Measurements from ENCODE around the gene RPP25L. TPM values are rescaled to one million over a fixed set of nuclear protein-coding genes. Genes with fewer than 3 reads are reported as not detected.
A peak's percentile ranks its signal among the peaks of the same experiment; 100 is the strongest.

The RPP25L gene
- total RNA-seq, 2 donors from 2014 or later, result 8.6 to 16.9 TPM

DNA sequence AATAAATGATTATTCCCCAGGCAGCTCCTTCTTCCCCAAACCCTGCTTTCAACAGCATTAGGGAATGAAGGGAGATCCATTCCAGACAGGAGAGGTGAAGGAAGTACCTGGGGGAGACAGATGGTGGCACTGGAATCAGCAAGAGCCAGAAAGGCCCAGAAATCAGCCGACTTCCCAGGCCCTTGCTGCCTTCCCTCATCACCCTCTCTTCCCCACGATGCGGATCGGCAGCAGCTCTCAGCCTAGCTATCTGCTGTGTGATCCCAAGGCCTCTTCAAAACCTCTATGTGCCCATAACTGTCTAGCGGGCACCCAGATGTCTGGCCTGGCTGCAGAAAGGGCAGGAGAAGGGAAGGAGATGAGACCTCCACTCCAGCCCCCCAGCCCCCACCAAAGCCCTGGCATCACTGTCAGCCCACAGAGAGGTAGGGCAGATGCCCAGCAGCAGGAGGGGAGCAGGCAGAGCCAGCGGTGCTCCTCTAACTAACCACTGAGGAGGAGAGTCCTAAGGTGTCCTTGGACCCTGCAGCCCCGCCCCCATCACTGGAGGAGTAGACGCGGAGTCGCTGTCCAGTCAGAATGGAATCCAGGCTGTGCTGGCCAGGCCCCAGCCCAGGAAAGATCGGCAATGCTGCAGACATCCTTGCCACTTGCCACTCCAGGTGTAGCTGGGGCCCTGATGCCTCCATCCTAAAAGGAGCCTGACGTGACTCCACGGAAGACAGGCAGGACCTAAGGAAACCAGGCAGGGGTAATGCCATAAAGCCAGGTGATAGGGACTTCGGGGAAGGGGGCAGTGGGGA is 35.1 kb downstream of the RPP25L start:
- Histone ChIP-seq H3K27ac (no peak overlapping the region), H3K4me3 (no peak overlapping the region), H3K4me1 (peaks cover 12% of the 10 kb centered on the region), H3K27me3 (peaks cover 0 to 20% of the 10 kb centered on the region in 2 donors), H3K36me3 (replicated peaks in 1 of 2; ENCODE audit: insufficient read depth in 1 of 2, low read depth in 2 of 2) (no peaks in the 10 kb centered on the region), H3K9me3 (no peaks in the 10 kb centered on the region)
- TF ChIP-seq POLR2A (IDR thresholded peaks at IDR 0.05), result no peak
- TF ChIP-seq, protein P1, sequence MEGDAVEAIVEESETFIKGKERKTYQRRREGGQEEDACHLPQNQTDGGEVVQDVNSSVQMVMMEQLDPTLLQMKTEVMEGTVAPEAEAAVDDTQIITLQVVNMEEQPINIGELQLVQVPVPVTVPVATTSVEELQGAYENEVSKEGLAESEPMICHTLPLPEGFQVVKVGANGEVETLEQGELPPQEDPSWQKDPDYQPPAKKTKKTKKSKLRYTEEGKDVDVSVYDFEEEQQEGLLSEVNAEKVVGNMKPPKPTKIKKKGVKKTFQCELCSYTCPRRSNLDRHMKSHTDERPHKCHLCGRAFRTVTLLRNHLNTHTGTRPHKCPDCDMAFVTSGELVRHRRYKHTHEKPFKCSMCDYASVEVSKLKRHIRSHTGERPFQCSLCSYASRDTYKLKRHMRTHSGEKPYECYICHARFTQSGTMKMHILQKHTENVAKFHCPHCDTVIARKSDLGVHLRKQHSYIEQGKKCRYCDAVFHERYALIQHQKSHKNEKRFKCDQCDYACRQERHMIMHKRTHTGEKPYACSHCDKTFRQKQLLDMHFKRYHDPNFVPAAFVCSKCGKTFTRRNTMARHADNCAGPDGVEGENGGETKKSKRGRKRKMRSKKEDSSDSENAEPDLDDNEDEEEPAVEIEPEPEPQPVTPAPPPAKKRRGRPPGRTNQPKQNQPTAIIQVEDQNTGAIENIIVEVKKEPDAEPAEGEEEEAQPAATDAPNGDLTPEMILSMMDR (IDR thresholded peaks at IDR 0.05), result no peak
- WGBS, 2 donors, result 48 to 53% methylated on average over 13 to 14 of the region's 14 CpGs
- DNase-seq, result peak in 2 of 4 donors; percentile 34 to 41
- ATAC-seq, result no peak
- intact Hi-C loops (cut with DNase I), result no loop called here

GRCh38 chr9:34575862-34576596 is 35.9 kb downstream of the RPP25L start:
- Histone ChIP-seq H3K27ac (no peak overlapping the region), H3K4me3 (no peak overlapping the region), H3K36me3 (replicated peaks in 1 of 2; ENCODE audit: insufficient read depth in 1 of 2, low read depth in 2 of 2) (no peaks in the 10 kb centered on the region), H3K27me3 (peaks cover 0 to 20% of the 10 kb centered on the region in 2 donors), H3K4me1 (peaks cover 12% of the 10 kb centered on the region), H3K9me3 (no peaks in the 10 kb centered on the region)
- intact Hi-C loops (cut with DNase I), result no loop called here
- 63 to 80% methylated on average over 17 to 21 of the region's 21 CpGs for WGBS, 2 donors
- ATAC-seq (no peak), DNase-seq (no peak)
- TF ChIP-seq, protein P1 (IDR thresholded peaks at IDR 0.05), result no peak
- no peak for TF ChIP-seq POLR2A (IDR thresholded peaks at IDR 0.05)

DNA sequence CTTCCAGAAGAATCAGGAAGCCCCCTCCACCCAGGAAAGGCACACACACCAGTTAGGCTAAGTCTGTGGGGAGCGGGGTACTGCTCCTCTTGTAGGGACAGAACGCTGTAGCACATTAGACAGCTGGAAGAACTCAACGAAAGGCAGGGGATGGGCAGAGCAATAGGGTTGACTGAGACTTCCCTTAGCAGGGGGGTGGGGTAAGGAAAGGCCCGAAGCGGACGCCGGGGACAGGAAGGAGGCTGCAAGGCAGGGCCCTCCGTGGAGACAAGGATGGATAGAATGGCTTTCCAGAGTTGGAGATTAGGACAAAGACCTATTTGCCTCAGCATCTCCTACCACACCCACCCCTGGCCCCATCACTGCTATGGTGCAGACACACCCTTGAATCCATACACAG is 36.7 kb downstream of the RPP25L start:
- Histone ChIP-seq H3K27ac (no peak overlapping the region), H3K4me1 (peaks cover 12% of the 10 kb centered on the region), H3K36me3 (replicated peaks in 1 of 2; ENCODE audit: insufficient read depth in 1 of 2, low read depth in 2 of 2) (no peaks in the 10 kb centered on the region), H3K9me3 (no peaks in the 10 kb centered on the region), H3K4me3 (no peak overlapping the region), H3K27me3 (peaks cover 0 to 20% of the 10 kb centered on the region in 2 donors)
- ATAC-seq, result no peak
- intact Hi-C loops (cut with DNase I), result no loop called here
- TF ChIP-seq, protein P1 (IDR thresholded peaks at IDR 0.05), result no peak
- TF ChIP-seq POLR2A (IDR thresholded peaks at IDR 0.05), result no peak
- WGBS, 2 donors, result 51 to 53% methylated on average over 8 of the region's 8 CpGs
- DNase-seq, result no peak

DNA sequence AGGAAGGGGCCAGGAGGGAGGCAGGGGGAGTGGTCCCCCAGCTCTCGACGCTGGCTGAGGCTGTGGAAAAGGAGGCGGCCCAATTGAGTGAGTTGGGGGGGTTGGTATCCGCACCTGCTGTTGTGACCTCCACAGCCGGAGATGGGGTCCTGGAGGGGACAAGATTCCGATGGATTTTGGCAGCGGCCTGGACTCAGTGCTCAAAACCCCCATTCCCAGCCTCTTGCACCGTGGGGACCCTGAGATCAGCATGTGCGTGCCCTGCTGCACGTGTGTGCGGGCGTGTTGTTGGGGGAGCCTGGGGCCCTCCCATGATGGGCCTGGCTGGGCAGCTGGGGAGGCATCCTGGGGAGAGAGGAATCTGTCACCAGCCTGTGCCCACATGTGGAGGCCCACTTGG is 37.3 kb downstream of the RPP25L start:
- no peaks in the 10 kb centered on the region for H3K9me3 ChIP-seq
- H3K4me1 ChIP-seq, result peaks cover 12% of the 10 kb centered on the region
- no peak overlapping the region for H3K4me3 ChIP-seq
- no peaks in the 10 kb centered on the region for H3K36me3 ChIP-seq (replicated peaks in 1 of 2; ENCODE audit: insufficient read depth in 1 of 2, low read depth in 2 of 2)
- H3K27me3 ChIP-seq, result peaks cover 0 to 20% of the 10 kb centered on the region in 2 donors
- H3K27ac ChIP-seq, result no peak overlapping the region
- intact Hi-C loops (cut with DNase I), result no loop called here
- no peak for DNase-seq
- no peak for TF ChIP-seq POLR2A (IDR thresholded peaks at IDR 0.05)
- TF ChIP-seq, protein P1 (IDR thresholded peaks at IDR 0.05), result no peak
- 87 to 90% methylated on average over 6 to 12 of the region's 12 CpGs for WGBS, 2 donors
- no peak for ATAC-seq
